Right cardiac atrium (tissue), 5 donors: ENCODE measurements around the gene SLC19A1. TPM values are rescaled to one million over a fixed set of nuclear protein-coding genes. Genes with fewer than 3 reads are reported as not detected.
A peak's percentile ranks its signal among the peaks of the same experiment; 100 is the strongest.
"Not testable (repeated sequence)": the region's sequence is repeated elsewhere in the genome, so short reads cannot be mapped to it uniquely, and the experiment has no call there.

Experiments used
- ATAC-seq, 2 donors: fragments of 200-7000 bp; cut with Tn5 transposase; one replicate each; pipeline versions ENCODE4 v1.8.0 to v1.9.1; 2020; ENCODE audit warnings: moderate library complexity in 2 of 2, mild to moderate bottlenecking in 1 of 2
- DNase-seq, 3 donors: peaks; one replicate each; pipeline ENCODE4 v3.0.0-alpha.2; 2020
- H3K27ac ChIP-seq: one replicate; pipeline ENCODE4 v1.5.1; 2013; ENCODE audit warnings: mild to moderate bottlenecking, low read length, control low read depth, moderate library complexity
- H3K27me3 ChIP-seq: one replicate; pipeline ENCODE4 v1.6.1; 2013; ENCODE audit not compliant: control insufficient read depth, insufficient read depth
- H3K4me1 ChIP-seq: one replicate; pipeline ENCODE4 v1.6.1; 2013; ENCODE audit warnings: low read length; ENCODE audit not compliant: control insufficient read depth, insufficient read depth
- H3K4me3 ChIP-seq: one replicate; pipeline ENCODE4 v1.5.1; 2013; ENCODE audit warnings: low read length, control low read depth
- H3K9me3 ChIP-seq: one replicate; pipeline ENCODE4 v1.6.1; 2013; ENCODE audit warnings: low read length; ENCODE audit not compliant: control insufficient read depth
- WGBS: extraction: QIAGEN DNeasy Blood & Tissue Kit; methylation state at CpG from one replicate; pipeline ENCODE4 v1.1.7; 2013; 5-methylcytosine and 5-hydroxymethylcytosine counted together
- intact Hi-C, 4 donors: fragments of 100-400 bp; cut with DNase I; formaldehyde crosslinking; loops; one replicate each; pipeline versions ENCODE4 v1.11.0 to v1.14.0; 2022 to 2023
- polyA plus RNA-seq: library from polyadenylated mRNA; stranded (reverse); fragments of 200-250 nt; gene quantifications from one replicate; pipeline ENCODE4 v1.2.3, GENCODE V29; 2013
- total RNA-seq, 4 donors: library from RNA; stranded (reverse); fragmentation: NEBNext Ultra II Directional; extraction: Animal tissue kit (Norgen Biotek cat#: 25700); gene quantifications; one replicate each; pipeline ENCODE4 v1.2.1, GENCODE V29; 2021
- donor health status: healthy with polysubstance abuse.
- donor health status: DM: no; HTN: yes; CAD: no.
- donor health status: DM: no; HTN: no; CAD: no.
- donor health status: DM: no; HTN: yes; CAD: no; lungs with severe emphysema.
- donor health status: DM: yes; HTN: yes; CAD: no.

Gene SLC19A1
- total and polyA plus RNA-seq, 5 donors: 2.3 to 5.0 (median 3.9) TPM

- Histone ChIP-seq H3K27ac (no peak overlapping the region), H3K4me3 (no peak overlapping the region), H3K4me1 (peaks cover 3% of the 10 kb centered on the region), H3K9me3 (no peaks in the 10 kb centered on the region), H3K27me3 (no peaks in the 10 kb centered on the region)
- ATAC-seq (no peak), DNase-seq (peak; percentile 21 to 60 (median 58))
- intact Hi-C loops: no loop called here
- WGBS: 82% methylated on average over 34 of the region's 34 CpGs
These were observed 6.7 kb downstream of the SLC19A1 start for GRCh38 chr21:45535341-45536081.

- H3K9me3 ChIP-seq: no peaks in the 10 kb centered on the region
- peaks cover 3% of the 10 kb centered on the region for H3K4me1 ChIP-seq
- H3K4me3 ChIP-seq: no peak overlapping the region
- peak overlapping the region; percentile 26 for H3K27ac ChIP-seq
- DNase-seq (peak; percentile 73 to 89 (median 84)), ATAC-seq (peak; percentile 56 to 78)
- intact Hi-C loops: no loop called here
- H3K27me3 ChIP-seq: no peaks in the 10 kb centered on the region
- WGBS: 54% methylated on average over 28 of the region's 28 CpGs
These were observed 7.5 kb downstream of the SLC19A1 start for GRCh38 chr21:45534636-45535331.

DNA sequence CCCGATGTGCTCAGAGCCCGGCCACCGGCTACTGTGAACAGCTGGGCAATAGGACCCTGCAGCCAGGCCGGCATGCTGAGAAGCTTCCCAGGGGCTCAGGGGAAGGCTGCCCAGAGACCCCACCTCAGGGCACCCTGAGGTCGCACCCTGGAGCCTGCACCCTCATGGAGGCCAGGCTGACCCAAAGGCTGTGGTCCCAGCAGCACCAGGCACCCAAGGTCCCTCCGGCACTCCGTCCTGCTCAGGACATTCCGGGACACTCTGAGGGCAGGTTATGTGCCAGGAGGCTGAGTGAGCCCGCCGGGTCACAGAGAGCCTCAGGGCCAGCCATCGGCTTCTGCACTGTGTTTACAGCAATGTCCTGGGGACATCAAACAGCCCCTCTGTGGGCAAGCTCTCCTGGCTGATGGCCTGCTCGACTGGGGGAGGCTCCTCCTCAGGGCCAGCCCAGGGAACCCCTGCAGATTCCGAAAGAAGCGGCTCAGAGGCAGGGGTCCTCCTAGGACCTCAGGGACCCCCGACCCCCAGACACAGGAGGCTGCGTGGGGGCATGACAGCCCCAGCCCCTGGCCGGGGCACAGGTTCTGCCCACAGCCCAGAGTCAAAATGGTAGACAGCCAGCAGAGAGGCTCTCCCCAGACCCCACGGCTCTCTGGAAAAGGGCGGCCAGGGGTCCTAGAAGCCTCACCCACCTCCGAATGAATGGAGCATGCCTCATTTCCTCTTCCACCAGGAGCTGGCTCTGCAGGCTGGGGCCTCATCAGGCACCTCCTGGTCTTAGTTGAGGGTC lies 8.2 kb downstream of the SLC19A1 start:
- ATAC-seq (peak in 1 of 2 donors; percentile 23), DNase-seq (peak; percentile 14 to 50 (median 46))
- intact Hi-C loops: no loop called here
- peaks cover 3% of the 10 kb centered on the region for H3K4me1 ChIP-seq
- H3K27ac ChIP-seq: no peak overlapping the region
- no peaks in the 10 kb centered on the region for H3K27me3 ChIP-seq
- H3K4me3 ChIP-seq: no peak overlapping the region
- no peaks in the 10 kb centered on the region for H3K9me3 ChIP-seq
- 61% methylated on average over 20 of the region's 20 CpGs for WGBS

GRCh38 chr21:45533361-45533845 lies 8.8 kb downstream of the SLC19A1 start:
- intact Hi-C loops: no loop called here
- no peaks in the 10 kb centered on the region for H3K9me3 ChIP-seq
- H3K27me3 ChIP-seq: no peaks in the 10 kb centered on the region
- DNase-seq: peak; percentile 35 to 51 (median 39)
- WGBS: 83% methylated on average over 12 of the region's 12 CpGs
- H3K27ac ChIP-seq: no peak overlapping the region
- H3K4me1 ChIP-seq: peaks cover 3% of the 10 kb centered on the region
- ATAC-seq: no peak
- H3K4me3 ChIP-seq: no peak overlapping the region

DNA sequence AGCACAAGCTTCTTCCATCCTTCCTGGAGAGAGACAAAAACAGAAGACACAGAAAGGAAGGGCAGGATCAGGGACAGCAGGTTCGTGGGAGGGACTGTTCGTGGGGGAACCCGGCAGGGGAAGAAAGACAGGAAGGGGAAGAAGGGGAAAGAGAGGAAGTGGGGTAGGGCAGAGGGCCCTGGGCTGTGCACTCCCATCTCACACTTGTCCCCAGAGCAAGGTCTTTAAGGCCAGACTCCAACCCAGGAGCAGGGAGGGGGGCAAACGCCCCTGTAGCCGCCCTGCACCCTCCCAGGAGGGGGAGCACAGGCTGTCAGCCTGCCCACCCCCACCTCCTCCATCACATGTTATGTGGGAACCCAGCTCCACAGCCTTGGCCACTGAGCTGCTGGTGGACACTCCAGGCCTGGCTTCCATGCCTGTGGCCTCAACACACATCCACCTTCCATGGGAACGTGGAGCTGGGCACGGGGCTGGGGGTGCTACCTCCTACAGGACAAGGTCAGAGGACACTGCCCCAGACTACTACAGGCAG lies 9.3 kb downstream of the SLC19A1 start:
- Histone ChIP-seq H3K9me3 (no peaks in the 10 kb centered on the region), H3K27me3 (no peaks in the 10 kb centered on the region), H3K27ac (no peak overlapping the region), H3K4me3 (no peak overlapping the region), H3K4me1 (peaks cover 3% of the 10 kb centered on the region)
- DNase-seq (peak; percentile 16 to 60 (median 49)), ATAC-seq (no peak)
- intact Hi-C loops: no loop called here
- WGBS: 69% methylated on average over 7 of the region's 7 CpGs

GRCh38 chr21:45531393-45532215 lies 10.6 kb downstream of the SLC19A1 start:
- Histone ChIP-seq H3K27me3 (no peaks in the 10 kb centered on the region), H3K27ac (no peak overlapping the region), H3K4me1 (peaks cover 3% of the 10 kb centered on the region), H3K9me3 (no peaks in the 10 kb centered on the region), H3K4me3 (no peak overlapping the region)
- ATAC-seq: no peak
- intact Hi-C loops: no loop called here
- WGBS: 98% methylated on average over 76 of the region's 76 CpGs
- peak; percentile 8 to 57 (median 46) for DNase-seq

DNA sequence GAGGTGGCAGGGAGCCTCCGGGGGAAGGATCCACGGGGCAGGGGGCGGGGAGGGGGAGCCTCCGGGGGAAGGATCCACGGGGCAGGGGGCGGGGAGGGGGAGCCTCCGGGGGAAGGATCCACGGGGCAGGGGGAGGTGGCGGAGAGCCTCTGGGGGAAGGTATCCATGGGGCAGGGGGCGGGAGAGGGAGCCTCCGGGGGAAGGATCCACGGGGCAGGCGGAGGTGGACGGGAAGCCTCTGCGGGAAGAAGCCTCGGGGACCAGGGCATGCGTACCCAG lies 11.2 kb downstream of the SLC19A1 start:
- intact Hi-C loops, H3K27ac ChIP-seq, H3K9me3 ChIP-seq, ATAC-seq, H3K4me1 ChIP-seq, H3K27me3 ChIP-seq, H3K4me3 ChIP-seq: not testable (repeated sequence)
- 97% methylated on average over 17 of the region's 17 CpGs for WGBS
- DNase-seq: peak in 2 of 3 donors; percentile 13 to 18

DNA sequence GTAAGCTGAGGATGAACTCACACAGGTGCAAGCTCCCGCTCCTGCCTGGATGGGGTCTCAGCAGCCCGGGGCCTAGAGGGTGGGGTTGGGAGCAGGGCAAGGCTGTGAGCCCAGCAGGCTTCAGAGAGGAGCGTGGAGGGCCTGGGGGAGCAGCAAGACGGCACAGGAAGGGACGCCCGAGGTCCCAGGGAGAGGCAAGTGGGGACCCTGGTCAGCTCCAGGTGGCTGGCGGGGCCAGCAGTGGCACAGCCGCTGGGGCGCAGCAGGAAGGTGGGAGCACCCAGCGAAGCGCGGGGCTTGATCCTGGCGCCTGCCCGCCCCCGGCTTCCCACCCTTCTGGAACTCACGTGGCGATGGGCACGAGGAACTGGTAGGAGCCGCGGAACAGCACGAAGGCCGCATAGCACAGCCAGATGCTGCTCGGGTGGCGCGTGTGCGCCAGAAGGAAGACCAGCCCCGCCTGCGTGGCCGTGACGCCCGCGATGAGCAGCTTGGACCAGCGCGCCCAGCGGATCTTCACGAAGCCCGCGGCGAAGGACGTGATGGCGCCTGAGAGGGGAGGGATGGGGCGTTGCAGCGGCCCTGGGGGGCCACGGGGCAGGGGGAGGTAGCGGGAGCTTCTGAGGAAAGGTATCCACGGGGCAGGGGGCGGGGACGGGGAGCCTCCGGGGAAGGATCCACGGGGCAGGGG lies 11.7 kb downstream of the SLC19A1 start:
- 98% methylated on average over 50 of the region's 50 CpGs for WGBS
- H3K27ac ChIP-seq: no peak overlapping the region
- DNase-seq (peak; percentile 16 to 46 (median 24)), ATAC-seq (no peak)
- intact Hi-C loops: no loop called here
- H3K4me3 ChIP-seq: no peak overlapping the region
- no peaks in the 10 kb centered on the region for H3K27me3 ChIP-seq
- peaks cover 3% of the 10 kb centered on the region for H3K4me1 ChIP-seq
- no peaks in the 10 kb centered on the region for H3K9me3 ChIP-seq

DNA sequence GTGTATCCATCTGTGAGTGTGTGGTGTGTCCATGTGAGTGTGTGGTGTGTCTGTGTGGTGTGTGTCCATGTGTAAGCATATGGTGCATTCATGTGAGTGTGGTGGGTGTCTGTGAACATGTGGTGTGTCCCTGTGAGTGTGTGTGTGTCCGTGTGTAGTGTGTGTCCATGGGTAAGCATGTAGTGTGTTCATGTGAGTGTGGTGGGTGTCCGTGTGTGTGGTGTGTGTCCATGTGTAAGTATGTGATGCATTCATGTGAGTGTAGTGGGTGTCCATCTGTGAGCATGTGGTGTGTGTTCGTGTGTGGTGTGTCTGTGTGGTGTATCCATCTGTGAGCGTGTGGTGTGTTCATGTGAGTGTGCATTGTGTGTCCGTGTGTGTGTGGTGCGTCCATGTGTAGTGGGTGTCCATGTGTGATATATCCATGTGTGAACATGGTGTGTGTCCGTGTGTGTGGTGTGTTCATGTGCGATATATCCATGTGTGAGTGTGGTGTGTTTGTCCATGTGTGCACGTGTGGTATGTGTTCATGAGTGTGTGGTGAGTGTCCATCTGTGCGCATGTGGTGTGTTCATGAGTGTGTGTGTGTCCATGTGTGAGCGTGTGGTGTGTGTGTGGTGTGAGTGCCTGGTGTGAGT lies 12.3 kb downstream of the SLC19A1 start:
- intact Hi-C loops: no loop called here
- Histone ChIP-seq H3K4me1 (peaks cover 2% of the 10 kb centered on the region), H3K9me3 (no peaks in the 10 kb centered on the region), H3K4me3 (no peak overlapping the region), H3K27me3 (no peaks in the 10 kb centered on the region), H3K27ac (no peak overlapping the region)
- 97% methylated on average over 11 of the region's 11 CpGs for WGBS
- DNase-seq: peak in 2 of 3 donors; percentile 2 to 3
- no peak for ATAC-seq
